Stimulated activated CD4-positive, alpha-beta T cell treated with anti-CD3 and anti-CD28 coated beads, TNF-alpha, amount 100 ng/mL, for 4 hours (primary cell): ENCODE measurements around the gene MCM9.

ENCODE experiments used
- DNase-seq, 3 experiments: peaks; one replicate each; pipeline ENCODE4 v3.0.0-alpha.2; 2020; ENCODE audit warnings: low read depth in 3 of 3

MCM9 gene

DNA sequence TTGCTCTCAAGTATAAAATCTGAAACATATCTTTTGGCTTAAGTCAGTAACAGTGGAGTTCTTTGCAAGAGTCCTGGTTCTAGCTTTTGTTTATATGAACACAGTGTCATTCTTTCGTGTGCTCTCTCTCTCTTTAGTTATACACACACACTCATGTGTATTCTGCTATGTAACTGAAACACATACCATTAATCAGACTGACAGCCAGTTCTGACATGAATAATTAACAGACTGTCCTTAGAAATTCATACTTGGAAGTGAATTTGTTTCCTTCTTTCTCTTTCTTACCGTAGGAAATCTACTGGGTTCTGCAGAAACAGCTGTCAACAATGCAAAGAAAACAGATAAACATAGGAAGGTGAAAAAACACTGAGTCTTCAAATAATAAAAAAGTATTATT, 2.5 kb downstream of the MCM9 start:
- DNase-seq, result no peak

- DNase-seq, result no peak
These were observed 3.5 kb downstream of the MCM9 start for GRCh38 chr6:118931436-118931835.

DNA sequence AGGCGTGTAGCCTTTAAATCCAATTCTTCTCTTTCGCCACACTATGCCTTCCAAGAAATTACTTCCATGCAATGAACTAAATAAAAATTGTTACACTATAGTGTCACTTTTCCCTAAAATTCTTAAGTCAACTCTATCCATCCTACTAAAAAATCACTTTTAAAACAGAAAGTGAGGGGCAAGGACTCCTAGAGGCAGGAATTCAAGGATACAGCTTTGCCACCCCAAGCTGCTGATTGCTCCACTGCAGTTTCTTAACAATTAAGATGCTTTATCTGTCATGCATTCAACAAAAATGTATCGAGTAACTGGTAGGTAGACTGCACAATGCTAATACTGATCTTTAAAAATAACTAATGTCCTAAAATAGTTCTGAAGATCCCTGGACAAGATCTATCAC, 4.3 kb downstream of the MCM9 start:
- no peak for DNase-seq

DNA sequence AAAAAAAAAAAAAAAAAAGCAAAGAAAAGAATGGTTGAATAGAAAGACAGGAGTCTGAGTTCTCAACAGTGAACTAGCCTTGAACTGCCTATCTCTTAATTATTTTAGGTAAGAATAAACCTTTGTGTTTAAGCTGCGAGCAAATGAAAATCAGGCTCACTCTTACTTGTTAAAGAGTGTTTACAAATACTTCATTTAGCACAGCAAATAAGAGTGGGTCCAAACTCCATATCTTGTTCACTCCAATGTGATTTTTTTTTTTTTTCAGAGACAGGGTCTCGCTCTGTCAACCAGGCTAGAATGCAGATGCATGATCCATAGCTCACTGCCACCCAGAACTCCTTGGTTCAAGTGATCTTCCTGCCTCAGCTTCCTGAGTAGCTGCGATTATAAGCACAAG, 11.9 kb downstream of the MCM9 start:
- no peak for DNase-seq

GRCh38 chr6:118921084-118921483, 13.9 kb downstream of the MCM9 start:
- DNase-seq, result no peak

DNA sequence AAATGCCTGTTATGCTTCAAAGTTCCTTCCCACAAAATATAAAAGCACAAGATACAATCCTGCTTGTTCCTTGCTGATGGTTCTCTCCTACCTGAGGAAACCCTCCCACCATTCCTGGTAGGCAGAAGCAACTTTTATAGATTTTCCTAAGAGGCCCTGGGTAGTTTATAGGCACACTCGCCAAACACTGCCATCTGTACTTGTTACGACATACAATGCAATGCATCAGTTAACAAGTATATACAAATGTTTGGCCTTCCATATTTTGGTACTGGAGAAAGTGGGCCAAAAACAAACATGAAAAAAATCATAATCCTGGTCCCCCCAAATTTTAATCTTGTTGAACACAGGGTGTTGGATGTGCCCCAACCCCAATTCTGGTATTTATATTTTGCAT, 16.6 kb downstream of the MCM9 start:
- no peak for DNase-seq

- DNase-seq, result no peak
These were observed 17.2 kb downstream of the MCM9 start for GRCh38 chr6:118917546-118918328.

DNA sequence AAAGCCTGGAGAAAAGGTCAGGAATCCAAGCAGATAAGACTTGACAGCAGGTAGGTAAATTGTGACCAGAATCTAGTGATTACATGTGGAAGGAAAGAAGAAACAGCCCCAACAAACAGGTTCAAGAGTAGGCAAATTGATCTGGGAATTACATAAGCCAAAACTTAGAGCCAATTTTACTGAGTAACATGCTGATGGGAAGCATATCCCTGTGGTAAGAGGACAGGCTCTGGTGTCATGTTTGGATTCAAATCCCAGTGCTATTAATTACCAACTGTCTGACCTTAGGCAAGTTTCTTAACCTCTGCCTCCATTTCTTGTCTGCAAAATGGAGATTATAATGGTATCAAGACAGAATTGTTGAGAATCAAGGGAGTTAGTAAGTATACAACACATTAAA, 20.4 kb downstream of the MCM9 start:
- no peak for DNase-seq

GRCh38 chr6:118913161-118913560, 21.8 kb downstream of the MCM9 start:
- no peak for DNase-seq

GRCh38 chr6:118912646-118913045, 22.3 kb downstream of the MCM9 start:
- no peak for DNase-seq

GRCh38 chr6:118908441-118908840, 26.5 kb downstream of the MCM9 start:
- DNase-seq, result no peak

GRCh38 chr6:118905851-118906250, 29.1 kb downstream of the MCM9 start:
- DNase-seq, result no peak

GRCh38 chr6:118905084-118905483, 29.9 kb downstream of the MCM9 start:
- no peak for DNase-seq

DNA sequence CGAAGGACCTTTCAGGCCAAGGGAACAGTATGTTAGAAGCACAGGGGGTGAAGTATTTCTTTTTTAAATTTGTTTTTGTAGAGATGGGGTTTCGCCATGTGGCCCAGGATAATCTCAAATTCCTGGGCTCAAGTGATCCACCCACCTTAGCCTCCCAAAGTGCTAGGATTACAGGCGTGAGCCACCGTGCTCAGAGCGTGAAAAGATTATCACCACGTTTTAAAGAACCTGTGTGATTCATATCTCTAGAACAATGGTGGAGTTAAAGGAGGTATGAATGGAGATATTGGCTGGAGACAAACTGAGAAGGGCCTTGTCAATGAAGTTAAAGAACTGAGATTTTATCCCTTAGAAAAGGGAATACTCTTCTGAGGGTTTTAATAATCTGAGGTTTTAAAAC, 31.3 kb downstream of the MCM9 start:
- no peak for DNase-seq

DNA sequence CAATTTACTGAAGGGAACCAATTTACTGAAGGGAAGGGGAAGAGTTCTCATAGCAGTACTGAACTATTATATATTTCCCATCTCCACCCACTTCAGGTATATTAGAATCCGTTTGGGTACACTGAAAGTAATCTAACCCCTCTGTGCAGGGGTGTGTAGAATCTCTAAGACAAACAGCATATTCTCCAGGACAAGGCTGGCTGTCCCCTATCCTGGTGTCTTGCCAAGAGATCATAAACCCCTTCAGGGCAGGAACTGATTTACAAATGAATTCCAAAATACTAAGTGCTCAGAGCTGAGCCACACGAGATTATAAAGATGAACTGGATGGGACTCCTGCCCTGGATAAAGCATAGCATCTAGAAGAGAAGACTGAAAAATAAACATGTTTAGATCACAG, 31.8 kb downstream of the MCM9 start:
- no peak for DNase-seq

- no peak for DNase-seq
These were observed 32.2 kb downstream of the MCM9 start for GRCh38 chr6:118902726-118903125.

DNA sequence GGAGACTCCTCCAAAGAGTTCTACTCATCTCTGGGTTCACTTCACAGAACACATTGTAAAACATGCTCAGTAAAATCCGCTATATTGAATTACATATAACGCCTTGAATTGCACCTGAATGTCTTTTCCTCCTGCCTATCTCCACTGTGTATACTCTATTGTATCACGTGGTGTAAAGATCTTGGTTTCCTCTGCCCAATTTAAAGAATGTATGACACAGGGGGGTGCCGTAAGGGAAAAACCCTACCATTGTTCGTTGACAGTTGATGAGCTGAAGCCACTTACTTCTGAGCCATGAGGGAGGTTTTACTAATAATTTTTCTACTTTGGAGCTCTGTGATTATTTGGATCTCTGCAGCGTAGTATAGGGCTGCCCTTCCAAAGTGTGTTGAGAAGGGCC, 35.0 kb downstream of the MCM9 start:
- DNase-seq, result no peak

DNA sequence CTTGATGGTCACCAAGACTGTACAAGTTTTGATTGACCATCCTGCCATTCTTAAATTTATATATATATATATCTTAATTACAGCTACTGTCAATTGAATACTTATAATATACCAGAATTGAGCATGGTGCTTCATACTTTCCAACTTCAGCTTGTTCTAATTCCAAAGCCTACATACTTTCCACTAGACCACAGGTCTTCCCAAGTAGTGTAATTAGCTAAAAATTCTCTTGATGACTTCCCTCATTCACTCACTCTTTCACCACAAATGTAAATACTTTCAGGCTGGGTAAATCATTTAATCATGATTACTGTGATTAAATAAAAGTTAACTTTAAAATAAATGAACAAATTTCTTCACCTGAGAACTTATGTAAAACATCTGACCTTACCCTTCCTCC, 37.6 kb downstream of the MCM9 start:
- DNase-seq, result no peak

- no peak for DNase-seq
These were observed 38.4 kb downstream of the MCM9 start for GRCh38 chr6:118896339-118897136.

DNA sequence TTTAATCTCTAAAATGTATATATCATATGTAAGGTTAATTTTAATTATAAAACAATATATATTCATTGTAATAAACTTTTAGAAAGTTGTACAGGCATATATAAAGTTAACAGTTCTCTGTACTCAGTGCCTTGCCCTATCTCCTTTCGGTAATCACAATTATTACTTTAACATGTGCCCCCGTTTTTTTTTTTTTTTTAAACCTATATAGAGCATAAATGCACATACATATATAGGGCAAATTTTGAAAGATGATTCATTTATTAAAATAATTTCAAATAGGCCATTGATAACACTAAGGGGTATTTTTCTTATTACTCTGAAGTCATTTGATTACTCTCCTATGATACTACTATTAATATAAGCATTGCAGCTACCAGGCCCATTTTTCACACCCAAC, 39.1 kb downstream of the MCM9 start:
- DNase-seq, result no peak

- DNase-seq, result no peak
These were observed 39.7 kb downstream of the MCM9 start for GRCh38 chr6:118895261-118895560.

DNA sequence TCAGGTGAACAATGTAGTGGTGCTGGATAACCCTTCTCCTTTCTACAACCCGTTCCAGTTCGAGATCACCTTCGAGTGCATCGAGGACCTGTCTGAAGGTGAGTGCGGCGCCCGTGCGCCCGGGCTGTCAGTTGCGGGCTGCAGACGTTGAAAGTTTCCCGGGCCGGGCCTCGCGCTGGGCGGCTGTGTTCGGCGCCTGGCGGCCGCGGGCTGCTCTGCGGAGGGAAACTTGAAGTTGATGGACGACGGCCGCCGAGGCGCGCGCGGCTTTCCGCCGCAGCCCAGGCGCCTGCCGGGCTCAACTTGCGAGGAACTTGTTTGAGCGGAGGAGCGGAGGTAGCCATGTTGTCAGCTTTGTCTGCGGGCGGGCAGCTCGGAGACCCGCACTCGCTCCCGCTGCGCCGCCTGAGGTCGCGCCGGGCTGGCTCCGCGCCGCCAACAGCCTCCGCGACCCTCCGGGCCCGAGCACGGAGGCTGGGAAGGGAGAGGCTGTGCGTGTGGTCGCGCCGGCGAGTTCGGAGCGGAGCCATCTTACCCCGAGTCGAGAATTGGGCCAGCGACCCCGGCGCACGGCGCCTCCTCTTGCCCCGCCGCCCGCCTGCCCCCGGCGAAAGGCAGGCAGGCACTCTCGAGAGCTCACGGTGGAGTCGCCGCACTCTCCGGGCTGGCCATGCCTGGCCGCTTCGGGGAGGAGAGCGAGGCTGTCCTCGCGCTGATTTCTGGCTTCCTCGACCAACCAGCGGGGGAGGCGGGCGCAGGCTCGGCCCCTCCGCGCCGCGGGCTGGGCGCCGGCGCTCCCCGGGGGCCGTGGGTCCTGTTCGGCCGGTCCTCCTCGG, 40.3 kb downstream of the MCM9 start:
- peak; percentile 25 to 44 (median 28) for DNase-seq
